ENCODE measurements around the gene DNAH11.

Gene DNAH11

GRCh38 chr7:21757537-21758282, 214.9 kb downstream of the DNAH11 start:
- no peak for TF ChIP-seq REST (IDR thresholded peaks at IDR 0.05; ENCODE audit: insufficient replicate concordance, low read depth)
- TF ChIP-seq POLR2AphosphoS5 (IDR thresholded peaks at IDR 0.05; ENCODE audit: low read depth) = no peak
- TF ChIP-seq SPI1 (IDR thresholded peaks at IDR 0.05; ENCODE audit: borderline replicate concordance, low read depth) = no peak
- TF ChIP-seq CTCF (IDR thresholded peaks at IDR 0.05; ENCODE audit: insufficient read depth, low read length) = no peak
- no peak for TF ChIP-seq GABPA (IDR thresholded peaks at IDR 0.05; ENCODE audit: low read depth)
- no peaks in the 10 kb centered on the region for H3K27me3 ChIP-seq (ENCODE audit: insufficient read depth, poor library complexity, severe bottlenecking)
- no peak for DNase-seq (ENCODE audit: low read depth in 1 of 2, low spot score in 1 of 2)

GRCh38 chr7:21758286-21758685, 215.4 kb downstream of the DNAH11 start:
- no peak for DNase-seq (ENCODE audit: low read depth in 1 of 2, low spot score in 1 of 2)
- H3K27me3 ChIP-seq (ENCODE audit: insufficient read depth, poor library complexity, severe bottlenecking) = no peaks in the 10 kb centered on the region
- H3K27ac ChIP-seq (replicated peaks) = no peak overlapping the region
- TF ChIP-seq POLR2AphosphoS5 (IDR thresholded peaks at IDR 0.05; ENCODE audit: low read depth) (no peak), GABPA (IDR thresholded peaks at IDR 0.05; ENCODE audit: low read depth) (no peak), REST (IDR thresholded peaks at IDR 0.05; ENCODE audit: insufficient replicate concordance, low read depth) (no peak), SPI1 (IDR thresholded peaks at IDR 0.05; ENCODE audit: borderline replicate concordance, low read depth) (no peak), CTCF (IDR thresholded peaks at IDR 0.05; ENCODE audit: insufficient read depth, low read length) (no peak)
- no peak overlapping the region for H3K4me3 ChIP-seq (replicated peaks; ENCODE audit: insufficient read depth, low read length)

More at GRCh38 chr7:21757537-21758282, 214.9 kb downstream of the DNAH11 start:
- no peak overlapping the region for H3K27ac ChIP-seq (replicated peaks)
- no peak overlapping the region for H3K4me3 ChIP-seq (replicated peaks; ENCODE audit: insufficient read depth, low read length)

- Histone ChIP-seq H3K27ac (replicated peaks) (no peak overlapping the region), H3K4me3 (replicated peaks; ENCODE audit: insufficient read depth, low read length) (no peak overlapping the region), H3K27me3 (ENCODE audit: insufficient read depth, poor library complexity, severe bottlenecking) (peaks cover 2% of the 10 kb centered on the region)
- TF ChIP-seq POLR2AphosphoS5 (IDR thresholded peaks at IDR 0.05; ENCODE audit: low read depth) (no peak), GABPA (IDR thresholded peaks at IDR 0.05; ENCODE audit: low read depth) (no peak), SPI1 (IDR thresholded peaks at IDR 0.05; ENCODE audit: borderline replicate concordance, low read depth) (no peak), CTCF (IDR thresholded peaks at IDR 0.05; ENCODE audit: insufficient read depth, low read length) (no peak), REST (IDR thresholded peaks at IDR 0.05; ENCODE audit: insufficient replicate concordance, low read depth) (no peak)
- no peak for DNase-seq (ENCODE audit: low read depth in 1 of 2, low spot score in 1 of 2)
These were observed 219.6 kb downstream of the DNAH11 start for GRCh38 chr7:21762469-21762868.
